Peyer's patch (tissue), 4 donors: ENCODE measurements around the gene CD1E.

Source experiments
- CTCF ChIP-seq, 6 experiments: fragments of 450-650 bp in 4 of 6; fragments of 200-600 bp in 2 of 6; sonication (generic) in 1 of 6; IDR thresholded peaks; one replicate each; pipeline ENCODE4 v1.5.1; 2017 to 2019; ENCODE audit warnings: antibody characterized with exemption in 6 of 6, mild to moderate bottlenecking in 3 of 6, moderate library complexity in 1 of 6
- POLR2A ChIP-seq, 2 donors: fragments of 450-650 bp; IDR thresholded peaks; one replicate each; pipeline ENCODE4 v1.5.1; 2017; ENCODE audit warnings: antibody characterized with exemption in 2 of 2, mild to moderate bottlenecking in 2 of 2, moderate library complexity in 2 of 2

GRCh38 chr1:158330391-158331105 lies 23.1 kb upstream of the CD1E start:
- TF ChIP-seq CTCF (IDR thresholded peaks at IDR 0.05): no peak
- no peak for TF ChIP-seq POLR2A (IDR thresholded peaks at IDR 0.05)
